ENCODE measurements around the gene CA4. TPM values are rescaled to one million over a fixed set of nuclear protein-coding genes. Genes with fewer than 3 reads are reported as not detected.

Gene CA4
- total RNA-seq, 1 donor from 2014 or later, result 0.26 TPM

- H3K9me3 Mint-ChIP-seq, result no peaks in the 10 kb centered on the region
These were observed 10.1 kb upstream of the CA4 start for GRCh38 chr17:60139438-60140285.

GRCh38 chr17:60141111-60142018, 8.4 kb upstream of the CA4 start:
- no peak for TF ChIP-seq CTCF (conservative IDR thresholded peaks at IDR 0.05)
- Mint-ChIP-seq H3K27ac (ENCODE audit: unreplicated experiment) (no peak overlapping the region), H3K4me3 (peak overlapping the region; percentile 56), H3K4me1 (peaks cover 46% of the 10 kb centered on the region), H3K36me3 (ENCODE audit: low read depth) (no peaks in the 10 kb centered on the region), H3K9me3 (no peaks in the 10 kb centered on the region), H3K27me3 (ENCODE audit: low read depth) (peaks cover 96% of the 10 kb centered on the region)
- no peak for DNase-seq (ENCODE audit: low read depth, low spot score)

More at GRCh38 chr17:60139438-60140285, 10.1 kb upstream of the CA4 start:
- TF ChIP-seq CTCF (conservative IDR thresholded peaks at IDR 0.05), result peak; percentile 71
- Mint-ChIP-seq H3K36me3 (ENCODE audit: low read depth) (no peaks in the 10 kb centered on the region), H3K27me3 (ENCODE audit: low read depth) (peaks cover 88% of the 10 kb centered on the region), H3K4me3 (peak overlapping the region; percentile 27), H3K27ac (ENCODE audit: unreplicated experiment) (no peak overlapping the region), H3K4me1 (peaks cover 49% of the 10 kb centered on the region)
- DNase-seq (ENCODE audit: low read depth, low spot score), result peak; percentile 76

GRCh38 chr17:60142872-60143499, 6.8 kb upstream of the CA4 start:
- TF ChIP-seq CTCF (conservative IDR thresholded peaks at IDR 0.05), result peak; percentile 79
- Mint-ChIP-seq H3K27ac (ENCODE audit: unreplicated experiment) (no peak overlapping the region), H3K4me3 (peak overlapping the region; percentile 69), H3K27me3 (ENCODE audit: low read depth) (peaks cover 99% of the 10 kb centered on the region), H3K4me1 (peaks cover 46% of the 10 kb centered on the region), H3K36me3 (ENCODE audit: low read depth) (no peaks in the 10 kb centered on the region), H3K9me3 (no peaks in the 10 kb centered on the region)
- DNase-seq (ENCODE audit: low read depth, low spot score), result peak; percentile 90

GRCh38 chr17:60145006-60145935, 4.5 kb upstream of the CA4 start:
- Mint-ChIP-seq H3K4me1 (peaks cover 51% of the 10 kb centered on the region), H3K27ac (ENCODE audit: unreplicated experiment) (no peak overlapping the region), H3K9me3 (no peaks in the 10 kb centered on the region), H3K4me3 (no peak overlapping the region), H3K27me3 (ENCODE audit: low read depth) (peaks cover 100% of the 10 kb centered on the region), H3K36me3 (ENCODE audit: low read depth) (no peaks in the 10 kb centered on the region)
- TF ChIP-seq CTCF (conservative IDR thresholded peaks at IDR 0.05), result no peak
- no peak for DNase-seq (ENCODE audit: low read depth, low spot score)
